G401.6 (cell line): ENCODE data around the gene AZGP1.
"Not testable (repeated sequence)": the region's sequence is repeated elsewhere in the genome, so short reads cannot be mapped to it uniquely, and the experiment has no call there.

Experiments
- FAIRE-seq: peaks from 2 replicates; lab custom pipeline; 2012; peaks lifted over from hg19 to GRCh38; lab: Jason Lieb, UNC

Gene AZGP1

GRCh38 chr7:99997545-99998137, 21.8 kb upstream of the AZGP1 start:
- no peak for FAIRE-seq

GRCh38 chr7:99996755-99997544, 21.1 kb upstream of the AZGP1 start:
- FAIRE-seq = no peak

- no peak for FAIRE-seq
These were observed 19.0 kb upstream of the AZGP1 start for GRCh38 chr7:99994819-99995218.

DNA sequence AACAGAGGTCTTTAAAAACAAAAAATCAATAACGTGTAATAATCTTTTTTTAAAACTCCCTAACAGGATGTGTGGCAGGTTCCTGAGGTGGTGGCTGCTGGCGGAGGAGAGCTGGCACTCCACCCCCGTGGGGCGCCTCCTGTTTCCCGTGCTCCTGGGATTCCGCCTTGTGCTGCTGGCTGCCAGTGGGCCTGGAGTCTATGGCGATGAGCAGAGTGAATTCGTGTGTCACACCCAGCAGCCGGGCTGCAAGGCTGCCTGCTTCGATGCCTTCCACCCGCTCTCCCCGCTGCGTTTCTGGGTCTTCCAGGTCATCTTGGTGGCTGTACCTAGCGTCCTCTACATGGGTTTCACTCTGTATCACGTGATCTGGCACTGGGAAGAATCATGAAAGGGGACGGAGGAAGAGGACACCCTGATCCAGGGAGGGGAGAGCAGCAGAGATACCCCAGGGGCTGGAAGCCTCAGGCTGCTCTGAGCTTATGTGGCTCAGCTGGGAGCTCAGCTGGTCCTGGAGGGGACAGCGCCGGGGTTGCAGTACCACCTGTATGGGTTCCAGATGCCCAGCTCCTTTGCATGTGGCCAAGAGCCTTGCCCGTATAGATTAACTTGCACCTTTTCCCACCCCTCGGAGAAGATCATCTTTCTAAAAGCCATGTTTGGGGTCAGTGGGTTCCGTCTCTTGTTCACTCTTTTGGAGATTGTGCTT, 16.7 kb upstream of the AZGP1 start:
- no peak for FAIRE-seq

- not testable (repeated sequence) for FAIRE-seq
These were observed 15.7 kb upstream of the AZGP1 start for GRCh38 chr7:99991543-99991942.

- no peak for FAIRE-seq
These were observed 14.6 kb upstream of the AZGP1 start for GRCh38 chr7:99990460-99990852.

DNA sequence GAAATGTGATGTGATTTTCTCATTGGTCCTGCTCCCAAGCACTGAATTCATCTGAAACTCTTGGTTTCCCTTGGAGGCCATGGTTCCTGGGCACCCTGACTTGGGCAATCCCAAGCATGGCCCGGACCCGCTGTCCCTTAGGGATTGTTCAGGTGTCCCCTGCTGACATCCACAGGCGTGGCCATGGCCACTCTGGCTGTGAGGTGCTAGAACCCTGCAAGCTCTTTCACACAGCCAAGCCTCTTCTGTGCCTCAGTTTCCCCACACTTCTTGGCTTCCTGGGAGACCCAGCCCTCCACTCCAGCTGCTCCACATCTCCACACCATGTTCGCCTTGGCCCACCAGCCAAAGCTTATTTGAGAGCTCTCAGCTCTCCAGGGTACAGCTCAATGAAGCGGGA, 12.0 kb upstream of the AZGP1 start:
- no peak for FAIRE-seq

DNA sequence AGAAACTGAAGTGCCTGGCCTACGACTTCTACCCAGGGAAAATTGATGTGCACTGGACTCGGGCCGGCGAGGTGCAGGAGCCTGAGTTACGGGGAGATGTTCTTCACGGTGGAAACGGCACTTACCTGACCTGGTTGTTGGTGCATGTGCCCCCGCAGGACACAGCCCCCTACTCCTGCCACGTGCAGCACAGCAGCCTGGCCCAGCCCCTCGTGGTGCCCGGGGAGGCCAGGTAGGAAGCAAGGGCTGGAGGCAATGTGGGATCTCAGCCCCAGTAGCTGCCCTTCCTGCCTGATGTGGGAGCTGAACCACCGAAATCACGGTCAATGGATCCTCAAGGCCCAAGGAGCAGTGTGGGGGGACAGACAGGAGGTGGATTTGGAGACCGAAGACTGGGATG, 11.5 kb upstream of the AZGP1 start:
- FAIRE-seq = not testable (repeated sequence)

GRCh38 chr7:99984593-99984992, 8.8 kb upstream of the AZGP1 start:
- FAIRE-seq = no peak

GRCh38 chr7:99981066-99981465, 5.2 kb upstream of the AZGP1 start:
- FAIRE-seq = not testable (repeated sequence)

- FAIRE-seq = not testable (repeated sequence)
These were observed 4.6 kb upstream of the AZGP1 start for GRCh38 chr7:99980448-99980872.

- peak; percentile 25 for FAIRE-seq
These were observed 4.0 kb upstream of the AZGP1 start for GRCh38 chr7:99979814-99980225.

DNA sequence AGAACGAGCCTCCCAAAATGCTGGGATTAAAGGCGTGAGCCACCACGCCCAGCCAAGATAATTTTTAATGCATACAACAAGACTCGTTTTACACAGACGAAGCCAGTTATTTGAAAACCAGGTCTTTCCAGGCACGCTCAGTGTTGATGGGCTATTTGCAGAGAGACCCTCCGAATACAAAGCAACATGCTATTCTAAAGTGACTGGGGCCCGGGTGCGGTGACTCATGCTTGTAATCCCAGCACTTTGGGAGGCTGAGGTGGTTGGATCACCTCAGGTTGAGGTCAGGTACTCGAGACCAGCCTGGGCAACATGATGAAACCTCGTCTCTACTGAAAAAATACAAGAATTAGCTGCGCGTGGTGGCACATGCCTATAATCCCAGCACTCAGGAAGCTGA, 795 bp upstream of the AZGP1 start:
- FAIRE-seq = no peak

DNA sequence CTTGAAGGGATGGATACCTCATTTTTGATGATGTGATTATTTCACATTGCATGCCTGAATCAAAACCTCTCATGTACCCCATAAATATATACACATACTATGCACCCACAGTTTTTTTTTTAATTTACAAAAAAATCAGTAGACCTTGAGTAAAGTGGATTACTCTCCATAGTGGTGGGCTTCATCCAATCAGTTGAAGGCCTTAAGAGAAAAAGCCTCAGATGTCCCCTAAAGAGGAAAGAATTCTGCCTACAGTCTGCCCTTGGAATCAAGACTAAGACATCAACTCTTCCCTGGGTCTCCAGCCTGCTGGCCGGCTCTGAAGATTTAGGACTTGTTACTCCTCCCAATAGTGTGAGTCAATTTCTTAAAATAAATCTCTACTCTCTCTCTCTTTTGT, 1.1 kb downstream of the AZGP1 start:
- no peak for FAIRE-seq

GRCh38 chr7:99973817-99974216, 2.0 kb downstream of the AZGP1 start:
- FAIRE-seq = not testable (repeated sequence)

GRCh38 chr7:99971242-99971641, 4.6 kb downstream of the AZGP1 start:
- FAIRE-seq = no peak

GRCh38 chr7:99969813-99970212, 6.0 kb downstream of the AZGP1 start:
- not testable (repeated sequence) for FAIRE-seq

DNA sequence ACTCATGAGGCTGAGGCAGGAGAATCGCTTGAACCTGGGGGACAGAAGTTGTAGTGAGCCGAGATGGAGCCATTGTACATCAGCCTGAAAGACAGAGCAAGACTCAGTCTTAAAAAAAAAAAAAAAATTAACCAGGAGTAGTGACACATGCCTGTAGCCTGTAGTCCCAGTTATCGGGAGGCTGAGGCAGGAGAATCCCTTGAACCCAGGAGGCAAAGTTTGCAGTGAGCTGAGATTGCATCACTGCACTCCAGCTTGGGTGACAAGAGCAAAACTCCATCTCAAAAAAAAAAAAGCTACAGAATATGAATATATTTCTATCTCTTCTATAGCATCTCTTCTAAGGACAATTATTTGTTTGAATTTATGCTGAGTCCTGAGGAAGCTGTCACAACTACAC, 6.5 kb downstream of the AZGP1 start:
- FAIRE-seq = no peak

GRCh38 chr7:99958564-99959227, 17.1 kb downstream of the AZGP1 start:
- FAIRE-seq = no peak

DNA sequence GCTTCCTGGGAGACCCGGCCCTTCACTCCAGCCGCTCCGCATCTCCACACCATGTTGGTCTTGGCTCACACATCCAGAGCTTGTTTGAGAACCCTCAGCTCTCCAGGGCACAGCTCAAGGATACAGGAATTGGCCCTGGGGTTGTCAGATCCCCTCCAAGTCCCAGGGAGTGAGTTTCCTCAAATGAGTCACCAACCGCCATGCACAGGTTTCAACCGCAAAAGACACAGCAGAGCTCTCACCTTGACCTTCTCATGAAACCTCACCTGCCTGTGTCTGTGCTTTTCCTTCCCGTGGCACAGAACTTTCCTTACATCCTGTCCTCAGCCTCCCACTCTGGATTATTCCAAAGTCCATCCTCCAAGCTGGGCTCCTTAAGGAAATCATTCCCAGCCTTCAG, 20.6 kb downstream of the AZGP1 start:
- FAIRE-seq = no peak

DNA sequence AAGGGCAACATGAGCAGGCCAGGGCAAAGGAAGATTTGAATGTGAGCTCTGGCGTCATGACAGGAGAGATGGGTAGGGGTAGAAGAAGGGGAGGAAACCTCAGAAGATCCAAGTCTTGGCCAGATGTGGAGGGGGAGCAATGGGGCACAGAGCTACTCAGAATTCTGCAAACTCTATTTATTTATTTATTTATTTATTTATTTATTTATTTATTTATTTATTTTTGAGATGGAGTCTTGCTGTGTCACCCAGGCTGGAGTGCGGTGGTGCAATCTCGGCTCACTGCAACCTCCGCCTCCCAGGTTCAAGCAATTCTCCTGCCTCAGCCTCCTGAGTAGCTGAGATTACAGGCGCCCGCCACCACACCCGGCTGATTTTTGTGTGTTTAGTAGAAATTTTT, 21.2 kb downstream of the AZGP1 start:
- not testable (repeated sequence) for FAIRE-seq

DNA sequence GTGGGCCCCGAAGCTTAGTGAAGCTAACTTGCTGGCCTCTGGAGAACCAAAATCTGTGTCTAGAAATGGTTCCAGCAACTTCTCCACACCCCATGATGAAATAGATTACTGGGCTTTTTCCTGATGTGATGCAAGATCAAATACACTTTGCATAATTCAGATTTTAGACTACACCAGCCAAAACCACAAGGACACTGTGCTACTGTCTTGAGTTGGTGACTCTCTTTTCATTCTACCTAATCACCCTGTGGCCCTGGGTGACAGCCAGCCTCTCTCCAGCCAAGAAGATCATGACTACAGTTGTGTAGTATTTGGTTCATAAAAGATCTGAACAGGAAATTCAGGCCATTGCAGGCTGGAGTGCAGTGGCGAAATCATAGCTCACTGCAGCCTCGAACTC, 22.2 kb downstream of the AZGP1 start:
- FAIRE-seq = no peak

- FAIRE-seq = not testable (repeated sequence)
These were observed 23.2 kb downstream of the AZGP1 start for GRCh38 chr7:99952649-99953048.
